Measurements from ENCODE around the gene SMCP. TPM values are rescaled to one million over a fixed set of nuclear protein-coding genes. Genes with fewer than 3 reads are reported as not detected.
A peak's percentile ranks its signal among the peaks of the same experiment; 100 is the strongest.

Gene SMCP, protein sequence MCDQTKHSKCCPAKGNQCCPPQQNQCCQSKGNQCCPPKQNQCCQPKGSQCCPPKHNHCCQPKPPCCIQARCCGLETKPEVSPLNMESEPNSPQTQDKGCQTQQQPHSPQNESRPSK
- not detected for total RNA-seq

DNA sequence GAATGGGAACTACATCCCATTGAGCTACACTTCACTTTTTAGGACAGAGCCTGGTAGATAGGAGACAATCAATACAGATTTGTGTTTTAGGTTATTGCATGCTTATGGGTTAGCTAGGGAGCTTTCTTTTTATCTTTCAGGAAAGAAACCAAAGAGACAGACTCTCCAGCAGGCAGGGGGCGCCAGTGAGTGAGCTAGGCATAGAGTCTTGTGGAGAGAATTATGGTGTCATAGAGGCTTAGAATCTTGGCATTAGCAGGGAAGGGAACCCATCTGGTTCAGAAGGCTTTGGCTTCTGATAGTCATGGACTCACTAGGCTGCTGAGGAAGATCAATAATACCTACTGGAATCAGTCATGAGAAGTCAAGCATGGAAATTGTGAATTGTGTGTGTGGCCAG is at the start of gene SMCP:
SMCP (plus strand) TSS at position 281 of the 400 bp plus-strand sequence. CDS start 6,101 bp downstream, outside the sequence.
- no peak for DNase-seq (ENCODE audit: low spot score)

DNA sequence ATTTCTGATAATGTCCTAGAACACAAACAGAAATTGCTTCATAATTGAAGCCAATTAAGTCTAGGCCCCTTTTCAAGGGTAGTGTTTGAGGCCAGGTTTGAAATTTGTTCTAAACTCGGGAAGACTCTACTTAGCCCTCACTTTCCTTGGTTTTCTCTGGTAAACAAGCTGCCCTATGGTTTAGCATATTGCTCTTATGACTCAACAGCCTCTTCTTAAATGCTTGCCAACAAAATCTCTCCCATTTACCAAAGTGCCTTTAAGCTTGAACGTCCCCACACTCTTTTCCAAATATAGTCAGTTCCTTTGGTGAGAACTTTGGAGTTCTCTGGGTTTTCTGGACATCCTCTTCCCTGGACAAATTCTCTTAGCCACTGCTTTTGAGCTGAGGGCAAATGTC is 41.3 kb upstream of the SMCP start:
- DNase-seq (ENCODE audit: low spot score), result no peak

DNA sequence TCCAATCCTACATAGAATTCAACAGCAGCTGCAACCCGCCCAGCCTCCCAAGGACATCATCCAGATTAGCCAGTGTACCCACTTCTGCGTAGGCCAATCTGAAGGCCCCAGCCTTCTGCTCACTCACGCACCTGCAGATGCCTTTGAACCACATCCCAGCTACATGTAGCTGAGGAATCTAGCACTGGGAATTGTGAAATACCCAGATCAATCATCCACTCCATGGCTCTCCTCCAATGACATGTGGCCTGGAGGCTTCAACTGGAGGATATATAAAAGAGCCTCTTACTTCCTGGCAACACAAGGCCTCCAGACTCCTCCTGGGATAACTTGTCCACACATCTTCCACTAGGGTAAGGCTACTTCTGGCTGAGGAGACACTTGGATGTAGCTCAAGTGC is 35.6 kb upstream of the SMCP start, which contains the start of gene LCE6A:
LCE6A (plus strand) TSS at position 301 of the 400 bp plus-strand sequence. CDS start 665 bp downstream, outside the sequence.
- DNase-seq (ENCODE audit: low spot score), result no peak

DNA sequence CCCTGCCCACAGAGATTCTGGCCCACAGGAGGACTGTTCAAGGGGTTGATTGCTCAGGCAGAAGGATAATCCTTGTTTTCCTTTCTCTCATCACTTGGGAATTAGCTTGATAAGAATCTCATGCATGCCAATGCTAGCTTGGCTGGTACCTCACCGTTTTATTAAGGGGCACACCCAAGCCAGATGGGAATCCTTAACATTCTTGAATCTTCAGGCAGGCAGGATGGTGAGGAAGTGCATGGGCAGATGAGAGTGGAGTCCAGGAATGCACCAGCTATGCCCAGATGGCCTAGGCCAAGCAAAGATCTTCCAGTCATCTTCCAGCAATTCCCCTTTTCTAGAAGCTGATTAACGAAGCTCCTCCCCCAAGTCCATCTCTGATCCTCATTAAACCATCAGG is 22.5 kb upstream of the SMCP start:
- no peak for DNase-seq (ENCODE audit: low spot score)

DNA sequence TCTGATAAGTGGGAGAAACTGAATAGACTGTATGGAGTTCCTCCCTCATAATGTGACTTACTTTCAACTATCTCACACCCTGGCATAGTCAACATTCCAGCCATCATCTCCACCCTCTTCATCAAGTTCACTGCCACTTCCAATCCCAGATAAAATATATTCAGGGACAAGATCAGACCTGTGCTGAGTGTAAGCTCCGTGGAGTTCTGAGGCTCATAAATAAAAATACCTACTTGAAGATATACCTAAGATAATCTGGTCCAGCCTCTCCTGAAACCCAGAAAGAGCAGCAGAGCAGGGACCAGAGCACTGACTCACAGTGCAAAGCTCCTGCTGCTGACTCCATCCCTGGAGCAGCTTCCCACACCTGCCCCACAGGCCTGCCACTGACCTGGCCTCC is 20.1 kb upstream of the SMCP start:
- no peak for DNase-seq (ENCODE audit: low spot score)

DNA sequence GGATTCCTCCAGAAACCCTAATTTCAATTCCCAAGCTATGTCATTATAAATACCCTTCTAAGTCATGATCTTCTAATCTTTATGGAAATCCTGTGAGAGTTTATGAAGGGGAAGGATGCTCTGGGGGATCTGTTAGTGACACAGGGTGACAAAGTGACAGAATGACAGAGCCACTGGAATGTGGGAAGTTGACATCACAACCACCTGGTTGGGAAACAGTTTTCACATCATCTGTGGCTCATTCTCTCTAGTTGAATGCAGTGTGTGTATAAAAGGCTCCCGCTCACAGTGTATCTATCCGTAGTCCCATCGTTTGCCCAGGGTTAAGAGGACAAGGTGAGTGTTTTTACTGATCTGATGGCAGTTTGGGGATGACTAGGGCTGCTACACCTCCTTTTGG is 18.4 kb upstream of the SMCP start, which contains the start of gene LCE7A:
LCE7A (plus strand) TSS at position 301 of the 400 bp plus-strand sequence. CDS start 702 bp downstream, outside the sequence.
- DNase-seq (ENCODE audit: low spot score), result no peak

DNA sequence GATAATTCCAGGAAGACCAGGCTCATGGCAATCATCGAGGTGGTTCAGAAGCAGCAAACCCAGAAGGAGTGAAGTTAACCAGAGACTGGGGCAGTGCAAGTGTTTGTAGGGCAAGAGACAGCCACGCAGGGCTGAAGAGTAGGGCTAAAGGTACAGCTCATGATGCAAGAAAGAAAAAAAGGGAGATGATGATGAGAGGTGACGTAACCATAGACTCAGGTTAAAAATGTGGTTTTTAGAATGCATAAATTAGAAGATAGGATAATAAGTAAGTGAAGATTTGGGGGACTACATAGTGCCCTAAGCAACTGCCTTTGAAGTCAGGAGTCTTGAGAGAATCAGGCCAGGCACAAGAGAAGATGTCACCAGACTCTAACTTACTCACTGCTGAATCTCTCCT is 18.0 kb upstream of the SMCP start:
- no peak for DNase-seq (ENCODE audit: low spot score)

DNA sequence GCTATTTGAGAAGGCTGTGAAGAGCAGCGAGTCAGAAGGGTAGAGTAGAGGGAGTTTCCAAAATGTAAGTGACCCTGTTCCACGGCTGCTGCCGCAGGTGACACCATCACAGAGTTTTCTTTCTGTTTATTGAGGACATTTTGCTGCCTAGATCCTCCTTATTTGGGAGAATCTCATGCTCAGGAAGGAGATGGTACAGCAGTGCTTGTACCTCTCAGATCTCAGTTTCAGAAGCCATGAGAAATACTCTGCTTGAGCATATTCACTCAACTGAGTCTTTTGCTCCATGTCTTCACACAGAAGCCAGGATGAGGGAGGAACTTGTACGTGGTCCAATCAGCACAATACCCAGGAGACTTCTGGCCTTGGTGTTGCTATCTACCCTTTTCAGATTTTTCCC is 16.7 kb upstream of the SMCP start:
- no peak for DNase-seq (ENCODE audit: low spot score)

DNA sequence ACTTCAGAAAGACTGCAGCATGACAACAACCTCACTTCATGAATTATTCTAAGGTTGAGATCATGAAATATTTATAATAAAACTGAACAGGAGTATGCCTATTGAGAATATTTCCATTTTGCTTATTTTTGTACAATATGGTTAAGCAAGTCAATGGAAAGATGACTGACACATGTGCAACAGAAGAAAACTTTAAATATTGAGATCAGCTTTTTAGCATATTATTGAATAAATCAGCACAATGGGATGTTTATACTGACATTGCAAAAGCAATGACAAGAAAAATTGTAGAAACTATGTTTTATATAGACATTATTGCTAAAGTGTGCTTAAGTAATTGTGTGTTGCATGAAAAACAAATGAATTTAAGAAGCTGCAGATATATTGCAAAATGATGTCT is 13.7 kb upstream of the SMCP start:
- no peak for DNase-seq (ENCODE audit: low spot score)

DNA sequence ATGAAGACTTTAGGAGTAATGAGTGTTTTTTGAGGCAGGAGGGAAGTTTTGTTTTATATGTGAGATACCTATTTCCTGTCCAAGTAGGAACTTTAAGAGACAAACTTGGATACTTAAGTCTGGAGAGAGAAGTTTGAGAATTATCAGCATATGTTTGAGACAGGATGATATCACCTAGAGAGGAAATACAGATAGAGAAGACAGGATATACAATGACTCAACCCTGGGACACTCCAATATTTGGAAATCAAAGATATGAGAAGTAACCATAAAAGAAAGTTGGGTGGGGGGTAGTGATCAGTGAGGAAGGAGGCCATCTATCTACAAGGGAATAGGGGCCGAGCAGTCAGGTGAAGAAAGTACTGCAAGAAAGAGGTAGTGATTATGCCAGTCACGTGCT is 11.8 kb upstream of the SMCP start:
- no peak for DNase-seq (ENCODE audit: low spot score)

DNA sequence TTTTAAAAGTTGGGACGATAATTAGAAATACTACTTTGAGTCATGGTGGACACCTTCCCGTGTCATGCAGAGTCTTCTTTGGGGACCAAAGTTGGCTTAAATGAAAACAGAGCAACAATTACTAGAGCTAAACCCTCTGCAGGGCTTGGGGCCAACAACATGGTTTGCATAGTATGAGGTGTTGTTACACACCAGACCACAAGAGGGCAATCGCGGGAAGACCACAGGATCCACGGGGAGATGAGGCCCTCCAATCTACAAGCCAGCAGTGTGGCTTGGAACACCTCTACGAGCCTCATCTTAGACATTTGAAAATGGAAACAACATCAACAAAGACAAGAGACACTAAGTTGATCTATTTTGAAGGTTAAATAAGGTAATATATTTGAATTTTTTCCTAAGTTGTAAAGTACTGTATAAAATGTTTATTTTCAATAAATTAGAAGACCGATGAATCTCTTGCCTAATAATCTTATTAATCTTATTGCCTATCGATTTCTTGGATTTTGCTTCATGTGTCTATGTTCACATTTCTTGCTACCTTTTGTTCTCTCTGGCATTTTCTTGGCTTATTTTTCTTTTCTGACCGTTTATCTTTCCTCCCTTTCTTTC is 8.2 kb upstream of the SMCP start:
- DNase-seq (ENCODE audit: low spot score), result peak; percentile 67

DNA sequence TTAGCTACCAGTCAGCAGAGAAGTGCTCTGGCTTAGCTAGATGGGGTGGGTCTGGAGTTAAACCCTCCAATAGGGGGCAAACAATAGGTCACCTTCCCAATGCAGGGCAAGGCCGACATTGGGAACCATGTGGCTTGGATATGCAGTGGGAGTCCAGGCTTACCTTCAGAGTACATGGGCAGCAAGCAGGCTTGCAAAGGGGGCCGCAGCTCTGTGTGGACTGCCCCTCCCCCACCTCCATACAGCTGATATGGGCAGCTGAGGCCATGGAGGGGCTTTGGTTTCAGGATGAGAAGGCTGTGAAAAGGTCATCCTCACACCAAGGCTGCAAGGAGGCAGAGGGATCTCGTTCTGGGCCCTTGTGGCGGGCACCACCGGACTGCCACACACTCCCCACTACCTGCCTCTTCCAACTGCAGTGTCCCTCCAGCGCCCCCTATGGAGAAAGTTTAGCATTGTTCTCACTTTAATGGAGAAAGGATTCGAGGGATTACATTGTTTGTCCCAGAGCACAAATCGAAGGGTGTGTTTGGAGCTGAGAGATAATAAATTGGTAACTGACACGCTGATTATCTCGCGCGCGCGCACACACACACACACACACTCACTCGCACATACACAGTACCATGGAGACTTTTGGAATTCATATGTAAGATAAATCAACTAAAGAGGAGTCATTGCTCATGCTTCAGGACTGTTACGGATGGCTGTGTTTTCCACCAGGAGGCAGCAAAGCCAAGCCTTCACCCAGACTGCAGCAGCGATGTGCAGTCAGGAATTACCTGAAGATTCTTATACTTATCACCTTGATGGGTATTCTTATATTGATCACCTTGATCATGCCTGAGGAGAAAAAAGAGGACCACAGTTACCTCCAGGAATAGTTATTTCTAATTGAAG is 7.0 kb upstream of the SMCP start:
- DNase-seq (ENCODE audit: low spot score), result no peak

DNA sequence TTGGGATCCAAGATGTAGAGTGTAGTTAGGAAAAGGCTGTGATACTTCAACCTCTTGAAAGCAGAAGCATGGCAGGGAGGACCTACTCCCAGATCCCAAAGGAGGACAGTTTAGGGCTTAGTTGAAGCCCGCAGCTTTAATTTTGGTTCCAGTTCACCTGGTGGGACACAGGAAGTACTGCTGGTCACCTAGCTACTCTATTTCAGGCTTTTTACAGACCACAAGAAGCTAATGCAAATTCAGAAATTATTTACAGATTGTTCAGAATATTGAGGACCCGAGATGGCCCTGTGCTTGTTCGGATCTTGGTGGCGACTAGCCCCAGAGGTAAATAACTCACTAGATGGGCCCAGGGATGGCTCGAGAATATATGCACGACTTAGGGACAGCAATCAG is 6.4 kb upstream of the SMCP start:
- DNase-seq (ENCODE audit: low spot score), result no peak

DNA sequence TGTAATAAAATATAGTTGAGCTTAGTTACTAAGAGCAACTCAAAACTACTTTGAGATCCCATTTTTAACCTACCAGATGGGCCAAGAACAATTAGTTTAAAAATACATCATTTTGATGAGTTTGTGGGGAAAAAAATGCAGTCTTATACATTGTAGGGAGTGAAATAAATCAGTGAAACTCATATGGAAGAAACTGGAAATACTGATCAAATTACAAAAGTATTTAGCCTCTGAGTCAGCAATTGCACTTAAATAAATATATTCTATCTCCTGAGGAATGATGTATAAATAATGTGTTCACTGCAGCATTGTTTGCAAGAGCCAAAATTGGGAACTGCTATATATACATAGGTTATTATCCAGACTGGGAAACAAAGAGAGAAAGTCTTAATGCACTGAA is 4.6 kb upstream of the SMCP start:
- DNase-seq (ENCODE audit: low spot score), result no peak

DNA sequence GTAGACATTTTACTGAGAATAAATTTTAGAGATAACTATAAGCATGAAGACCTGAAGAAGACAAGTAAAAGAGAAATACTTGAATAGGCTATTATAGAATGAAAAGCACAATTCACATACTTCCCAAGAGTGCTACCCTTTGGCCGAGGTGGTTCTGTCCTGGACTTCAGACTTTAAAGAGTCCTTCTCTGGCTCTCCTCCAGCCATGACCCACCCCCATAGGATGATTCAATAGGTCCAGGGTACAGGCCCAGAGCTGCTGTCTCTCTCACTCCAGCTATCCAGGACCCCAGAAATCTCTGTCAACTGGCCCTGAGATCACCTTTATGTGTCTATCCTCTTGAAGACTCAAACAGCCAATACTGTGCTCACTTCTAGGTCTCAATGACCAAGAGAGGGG is 1.3 kb upstream of the SMCP start:
- DNase-seq (ENCODE audit: low spot score), result no peak

DNA sequence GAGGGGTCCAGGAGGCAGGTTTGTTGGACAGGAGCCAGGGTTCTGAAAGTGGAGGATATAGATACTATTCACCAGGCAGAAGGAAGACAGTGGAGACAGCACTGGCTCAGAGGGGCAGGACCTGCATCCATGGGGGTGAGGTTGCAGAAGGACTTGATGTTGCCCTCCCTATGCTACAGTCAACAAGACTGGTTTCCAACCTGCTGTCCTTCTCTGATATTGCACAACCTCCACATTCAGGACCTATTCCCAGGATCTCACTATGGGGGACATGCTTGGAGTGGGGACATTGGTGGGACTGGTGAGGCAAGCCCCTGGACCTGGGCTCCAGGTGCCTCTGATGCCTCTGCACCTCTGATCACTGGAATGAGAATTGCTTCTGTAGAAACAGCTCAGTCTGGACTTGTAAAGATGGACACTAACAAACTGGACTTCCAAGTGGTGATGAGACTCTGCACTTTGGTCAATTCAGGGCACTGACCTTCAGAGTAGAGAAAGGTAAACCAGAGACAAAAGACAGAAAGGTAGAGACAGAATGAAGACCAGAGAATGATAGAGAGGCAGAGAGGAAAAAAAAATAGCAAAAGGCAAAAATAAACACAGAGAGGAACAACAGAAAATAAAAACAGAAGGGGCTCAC is 1.6 kb downstream of the SMCP start:
- no peak for DNase-seq (ENCODE audit: low spot score)

DNA sequence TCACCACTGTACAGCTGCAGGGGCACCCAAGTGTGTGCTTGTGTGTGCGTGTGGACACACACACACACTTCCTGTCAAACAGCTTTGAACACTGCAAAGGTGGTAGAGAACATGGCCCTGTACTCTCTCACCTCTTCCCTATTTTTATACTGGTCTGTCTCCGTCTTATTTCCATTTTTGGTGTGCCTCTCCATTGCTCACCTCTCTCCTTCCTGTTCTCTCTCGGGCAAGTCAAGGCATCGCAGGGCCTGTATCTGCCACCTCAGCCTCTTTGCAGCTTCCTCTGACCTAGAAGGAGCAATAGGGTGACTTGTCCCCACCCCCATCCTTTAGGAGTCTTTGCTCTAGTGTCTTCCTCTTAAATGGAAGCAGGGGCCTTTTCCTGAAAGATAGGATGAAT is 2.2 kb downstream of the SMCP start:
- DNase-seq (ENCODE audit: low spot score), result no peak

DNA sequence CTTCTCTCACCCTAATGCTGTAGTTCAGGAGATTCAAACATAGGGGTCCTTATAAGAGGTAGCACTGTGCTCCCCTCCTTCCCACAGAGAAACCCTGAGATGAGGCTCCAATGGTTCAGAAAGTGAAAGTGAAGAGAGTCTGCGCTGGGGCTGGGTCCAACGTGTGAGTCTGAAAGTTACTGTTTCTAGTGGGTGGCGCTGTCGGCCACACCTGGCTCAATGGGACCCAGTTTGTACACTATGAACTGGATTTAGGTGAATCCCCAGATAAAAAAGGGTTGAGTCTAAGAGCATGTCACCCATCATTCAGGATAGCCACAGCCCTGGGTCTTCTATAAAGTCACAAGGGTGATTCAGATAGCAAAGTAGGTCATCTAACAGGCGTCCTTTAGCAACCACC is 2.8 kb downstream of the SMCP start:
- DNase-seq (ENCODE audit: low spot score), result no peak

DNA sequence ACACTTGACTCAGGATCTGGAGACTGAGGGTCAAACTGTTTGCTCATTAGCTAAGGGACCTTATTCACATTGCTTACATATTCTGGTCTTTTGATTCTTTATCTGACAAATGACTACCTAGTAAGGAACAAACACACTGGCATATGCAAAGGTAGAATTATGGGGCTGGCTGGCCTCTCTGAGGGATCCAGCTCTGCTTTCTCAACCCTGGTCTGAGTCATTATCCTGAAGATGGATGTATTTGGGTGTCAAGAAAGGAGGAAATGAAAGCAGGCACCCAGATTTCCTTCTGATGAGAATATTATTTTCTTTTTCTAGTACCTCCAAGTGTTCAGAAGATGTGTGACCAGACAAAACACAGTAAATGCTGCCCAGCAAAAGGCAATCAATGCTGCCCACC is 6.0 kb downstream of the SMCP start:
- no peak for DNase-seq (ENCODE audit: low spot score)

DNA sequence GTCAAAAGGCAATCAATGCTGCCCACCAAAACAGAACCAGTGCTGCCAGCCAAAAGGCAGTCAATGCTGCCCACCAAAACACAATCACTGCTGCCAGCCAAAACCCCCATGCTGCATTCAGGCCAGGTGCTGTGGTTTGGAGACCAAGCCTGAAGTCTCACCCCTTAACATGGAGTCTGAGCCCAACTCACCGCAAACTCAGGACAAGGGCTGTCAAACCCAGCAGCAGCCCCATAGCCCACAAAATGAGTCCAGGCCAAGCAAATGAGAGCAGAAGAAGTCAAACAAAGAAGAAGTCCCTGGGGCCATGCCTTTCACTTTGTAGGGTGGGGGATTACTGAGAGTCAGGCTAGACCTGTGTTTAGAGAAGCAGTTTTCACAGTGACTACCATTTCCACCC is 6.4 kb downstream of the SMCP start:
- DNase-seq (ENCODE audit: low spot score), result no peak

DNA sequence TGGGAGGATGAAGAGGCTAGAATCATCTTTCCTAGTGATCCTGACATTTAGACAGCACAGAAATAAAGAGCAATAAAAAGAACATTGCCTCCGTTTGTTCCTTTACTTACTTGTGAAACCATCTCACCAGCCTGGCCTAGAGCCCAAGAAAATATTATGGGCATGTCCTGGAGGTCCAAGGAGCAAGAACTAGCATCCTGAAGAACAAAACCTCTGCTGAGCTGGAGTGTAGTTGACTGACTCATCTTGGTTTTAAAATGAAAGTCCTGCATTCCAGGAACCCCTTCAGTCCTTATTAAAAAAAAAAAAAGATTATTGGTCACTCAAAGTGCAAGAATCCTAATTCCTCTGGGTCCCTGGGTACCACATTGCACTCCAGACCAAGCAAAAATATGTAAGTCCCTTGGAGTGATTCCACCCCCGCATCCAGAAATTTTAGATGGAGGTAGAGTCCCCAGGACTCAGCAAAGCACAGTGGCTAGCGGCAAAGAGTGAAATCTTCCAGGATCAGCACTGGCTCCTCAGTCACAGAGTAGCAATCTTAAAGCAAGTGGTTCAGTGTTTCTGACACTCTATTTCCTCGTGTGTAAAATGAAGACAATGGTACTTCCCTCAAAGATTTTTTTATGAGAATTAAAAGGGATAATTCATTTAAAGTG is 7.0 kb downstream of the SMCP start:
- no peak for DNase-seq (ENCODE audit: low spot score)

DNA sequence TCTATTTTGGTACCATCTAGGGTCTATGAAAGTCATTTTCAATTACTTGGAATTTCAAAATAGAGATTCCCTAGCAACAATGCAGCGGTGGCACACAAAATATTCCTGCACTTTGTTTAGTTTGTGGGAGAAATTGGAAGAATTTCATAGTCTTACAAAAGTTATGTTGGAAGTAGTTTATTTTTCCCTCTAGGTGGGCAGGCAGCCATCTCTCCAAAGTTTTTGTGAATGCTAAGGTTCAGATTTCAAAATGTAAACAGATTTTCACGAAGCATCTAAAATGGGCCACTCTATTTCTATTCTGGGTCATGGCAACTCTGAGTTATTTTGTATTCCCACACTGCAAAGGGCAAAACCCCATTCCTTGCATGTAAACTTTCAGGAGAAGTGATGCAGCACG is 8.0 kb downstream of the SMCP start:
- no peak for DNase-seq (ENCODE audit: low spot score)

Measured in mucosa of gallbladder (tissue), 1 donor.